ENCODE results near the gene NXPE4.

NXPE4 gene

GRCh38 chr11:114618139-114618538, 22.6 kb upstream of the NXPE4 start:
- TF ChIP-seq CTCF (IDR thresholded peaks at IDR 0.05; ENCODE audit: low read length) = no peak
- no peak for TF ChIP-seq EZH2 (IDR thresholded peaks at IDR 0.05; ENCODE audit: borderline replicate concordance, low read length)
- no peaks in the 10 kb centered on the region for H3K9me2 ChIP-seq (ENCODE audit: low read depth, low read length)
- H3K9me3 ChIP-seq (ENCODE audit: low read length) = no peaks in the 10 kb centered on the region

GRCh38 chr11:114617157-114618124, 21.9 kb upstream of the NXPE4 start:
- no peak overlapping the region for H3K4me3 ChIP-seq (ENCODE audit: low read depth, low read length, poor library complexity, severe bottlenecking)
- H3K9me3 ChIP-seq (ENCODE audit: low read length) = no peaks in the 10 kb centered on the region
- H3K9me2 ChIP-seq (ENCODE audit: low read depth, low read length) = no peaks in the 10 kb centered on the region
- H2AFZ ChIP-seq (ENCODE audit: low read length) = no peak overlapping the region
- H3K27ac ChIP-seq (ENCODE audit: low read depth, low read length, poor library complexity, severe bottlenecking) = no peak overlapping the region
- H3K9ac ChIP-seq (ENCODE audit: low read length) = no peak overlapping the region
- H3F3A ChIP-seq (ENCODE audit: insufficient read depth, low read length) = no peaks in the 10 kb centered on the region
- no peak overlapping the region for H3K4me2 ChIP-seq (ENCODE audit: low read length)
- no peaks in the 10 kb centered on the region for H3K4me1 ChIP-seq (ENCODE audit: insufficient read depth, low read length, severe bottlenecking)
- TF ChIP-seq CTCF (IDR thresholded peaks at IDR 0.05; ENCODE audit: low read length) = no peak
- no peak for TF ChIP-seq EZH2 (IDR thresholded peaks at IDR 0.05; ENCODE audit: borderline replicate concordance, low read length)
- no peaks in the 10 kb centered on the region for H3K27me3 ChIP-seq (ENCODE audit: insufficient read depth, low read length)
- H4K20me1 ChIP-seq (ENCODE audit: insufficient read depth, low read length) = no peaks in the 10 kb centered on the region
- H3K36me3 ChIP-seq (ENCODE audit: insufficient read depth, low read length) = no peaks in the 10 kb centered on the region
- no peaks in the 10 kb centered on the region for H3K79me2 ChIP-seq (ENCODE audit: insufficient read depth, low read length)

More at GRCh38 chr11:114618139-114618538, 22.6 kb upstream of the NXPE4 start:
- Histone ChIP-seq H3K36me3 (ENCODE audit: insufficient read depth, low read length) (no peaks in the 10 kb centered on the region), H3K4me1 (ENCODE audit: insufficient read depth, low read length, severe bottlenecking) (no peaks in the 10 kb centered on the region), H4K20me1 (ENCODE audit: insufficient read depth, low read length) (no peaks in the 10 kb centered on the region), H3F3A (ENCODE audit: insufficient read depth, low read length) (no peaks in the 10 kb centered on the region), H3K9ac (ENCODE audit: low read length) (no peak overlapping the region), H3K4me3 (ENCODE audit: low read depth, low read length, poor library complexity, severe bottlenecking) (no peak overlapping the region), H3K4me2 (ENCODE audit: low read length) (no peak overlapping the region), H3K27ac (ENCODE audit: low read depth, low read length, poor library complexity, severe bottlenecking) (no peak overlapping the region), H2AFZ (ENCODE audit: low read length) (no peak overlapping the region), H3K27me3 (ENCODE audit: insufficient read depth, low read length) (no peaks in the 10 kb centered on the region), H3K79me2 (ENCODE audit: insufficient read depth, low read length) (no peaks in the 10 kb centered on the region)

GRCh38 chr11:114616516-114616915, 20.9 kb upstream of the NXPE4 start:
- Histone ChIP-seq H3K9me2 (ENCODE audit: low read depth, low read length) (no peaks in the 10 kb centered on the region), H3K4me1 (ENCODE audit: insufficient read depth, low read length, severe bottlenecking) (no peaks in the 10 kb centered on the region), H3K9ac (ENCODE audit: low read length) (no peak overlapping the region), H3K27ac (ENCODE audit: low read depth, low read length, poor library complexity, severe bottlenecking) (no peak overlapping the region), H3K4me2 (ENCODE audit: low read length) (no peak overlapping the region), H2AFZ (ENCODE audit: low read length) (no peak overlapping the region), H3F3A (ENCODE audit: insufficient read depth, low read length) (no peaks in the 10 kb centered on the region), H3K27me3 (ENCODE audit: insufficient read depth, low read length) (no peaks in the 10 kb centered on the region), H4K20me1 (ENCODE audit: insufficient read depth, low read length) (no peaks in the 10 kb centered on the region), H3K4me3 (ENCODE audit: low read depth, low read length, poor library complexity, severe bottlenecking) (no peak overlapping the region), H3K9me3 (ENCODE audit: low read length) (no peaks in the 10 kb centered on the region), H3K79me2 (ENCODE audit: insufficient read depth, low read length) (no peaks in the 10 kb centered on the region), H3K36me3 (ENCODE audit: insufficient read depth, low read length) (no peaks in the 10 kb centered on the region)
- no peak for TF ChIP-seq EZH2 (IDR thresholded peaks at IDR 0.05; ENCODE audit: borderline replicate concordance, low read length)
- TF ChIP-seq CTCF (IDR thresholded peaks at IDR 0.05; ENCODE audit: low read length) = no peak

Data from OCI-LY1 (cell line).